ENCODE measurements around the gene PBX1.

The PBX1 gene

DNA sequence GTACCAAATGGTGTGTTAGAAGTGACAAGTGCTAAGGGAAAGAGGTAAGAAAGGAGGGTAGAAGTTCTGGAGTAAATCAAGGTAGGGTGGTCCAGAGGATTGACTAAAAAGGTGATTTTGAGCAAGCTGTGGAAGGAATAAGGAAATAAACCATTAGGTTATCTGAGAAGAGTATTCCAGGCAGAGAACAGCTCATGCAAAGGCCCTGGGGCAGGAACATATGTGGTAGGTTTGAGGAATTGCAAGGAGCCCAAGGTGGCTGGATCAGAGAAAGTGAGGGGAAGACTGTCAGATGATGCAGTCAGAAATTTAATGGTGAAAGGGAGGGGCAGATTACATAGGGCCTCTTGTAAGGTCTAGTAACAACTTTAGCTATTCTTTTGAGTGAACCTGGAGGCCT lies 302.6 kb downstream of the PBX1 start:
- TF ChIP-seq ZNF274 (IDR thresholded peaks at IDR 0.05; ENCODE audit: low read depth, low read length), result no peak

GRCh38 chr1:164863056-164863455 lies 304.1 kb downstream of the PBX1 start:
- TF ChIP-seq ZNF274 (IDR thresholded peaks at IDR 0.05; ENCODE audit: low read depth, low read length), result no peak
- H3K4me3 ChIP-seq (ENCODE audit: low read length), result no peak overlapping the region

More for the DNA sequence above, 302.6 kb downstream of the PBX1 start:
- H3K4me3 ChIP-seq (ENCODE audit: low read length), result no peak overlapping the region

- H3K4me3 ChIP-seq (ENCODE audit: low read length), result no peak overlapping the region
- TF ChIP-seq ZNF274 (IDR thresholded peaks at IDR 0.05; ENCODE audit: low read depth, low read length), result no peak
Measured at GRCh38 chr1:164864161-164864560, 305.2 kb downstream of the PBX1 start.

DNA sequence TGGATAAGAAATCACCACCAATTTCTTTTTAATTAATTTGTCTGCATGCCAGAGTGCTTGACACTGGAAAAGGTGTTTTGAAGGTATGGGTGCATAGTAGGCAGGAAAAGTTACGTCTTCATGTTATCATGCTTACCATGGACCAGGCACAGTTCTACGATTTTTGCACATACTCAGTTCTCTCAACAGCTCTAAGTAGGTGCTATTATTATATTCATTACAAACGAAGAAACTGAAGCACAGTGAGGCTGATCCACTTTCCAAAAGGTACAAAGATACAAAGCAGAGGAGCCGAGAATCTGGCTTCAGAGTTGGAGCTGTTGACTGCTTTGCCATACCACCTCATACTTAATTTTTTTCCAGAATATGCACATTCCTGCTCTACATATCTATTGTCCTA lies 306.4 kb downstream of the PBX1 start:
- H3K4me3 ChIP-seq (ENCODE audit: low read length), result no peak overlapping the region
- TF ChIP-seq ZNF274 (IDR thresholded peaks at IDR 0.05; ENCODE audit: low read depth, low read length), result no peak

- H3K4me3 ChIP-seq (ENCODE audit: low read length), result no peak overlapping the region
- TF ChIP-seq ZNF274 (IDR thresholded peaks at IDR 0.05; ENCODE audit: low read depth, low read length), result no peak
Measured at GRCh38 chr1:164867590-164867989, 308.6 kb downstream of the PBX1 start.

DNA sequence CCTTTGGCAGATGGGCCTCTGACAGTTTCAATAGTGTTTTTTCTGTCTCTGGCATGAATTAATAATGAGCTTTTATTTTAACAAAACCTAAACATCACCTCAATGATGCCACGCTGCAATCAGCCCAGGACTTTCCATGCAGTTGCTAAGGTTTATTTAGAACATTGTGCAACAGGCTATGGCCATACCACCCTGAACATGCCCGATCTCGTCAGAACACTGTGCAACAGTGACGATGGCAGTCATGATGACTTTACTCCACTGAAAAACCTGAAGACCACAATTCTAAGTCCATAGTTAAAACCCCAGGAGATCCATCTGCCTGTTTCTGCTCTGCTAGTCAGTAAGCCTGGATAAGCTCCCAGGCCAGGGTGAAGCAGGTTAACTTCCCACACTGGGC lies 310.0 kb downstream of the PBX1 start:
- H3K4me3 ChIP-seq (ENCODE audit: low read length), result no peak overlapping the region
- no peak for TF ChIP-seq ZNF274 (IDR thresholded peaks at IDR 0.05; ENCODE audit: low read depth, low read length)

GRCh38 chr1:164875518-164875917 lies 316.5 kb downstream of the PBX1 start:
- no peak overlapping the region for H3K4me3 ChIP-seq (ENCODE audit: low read length)
- no peak for TF ChIP-seq ZNF274 (IDR thresholded peaks at IDR 0.05; ENCODE audit: low read depth, low read length)

DNA sequence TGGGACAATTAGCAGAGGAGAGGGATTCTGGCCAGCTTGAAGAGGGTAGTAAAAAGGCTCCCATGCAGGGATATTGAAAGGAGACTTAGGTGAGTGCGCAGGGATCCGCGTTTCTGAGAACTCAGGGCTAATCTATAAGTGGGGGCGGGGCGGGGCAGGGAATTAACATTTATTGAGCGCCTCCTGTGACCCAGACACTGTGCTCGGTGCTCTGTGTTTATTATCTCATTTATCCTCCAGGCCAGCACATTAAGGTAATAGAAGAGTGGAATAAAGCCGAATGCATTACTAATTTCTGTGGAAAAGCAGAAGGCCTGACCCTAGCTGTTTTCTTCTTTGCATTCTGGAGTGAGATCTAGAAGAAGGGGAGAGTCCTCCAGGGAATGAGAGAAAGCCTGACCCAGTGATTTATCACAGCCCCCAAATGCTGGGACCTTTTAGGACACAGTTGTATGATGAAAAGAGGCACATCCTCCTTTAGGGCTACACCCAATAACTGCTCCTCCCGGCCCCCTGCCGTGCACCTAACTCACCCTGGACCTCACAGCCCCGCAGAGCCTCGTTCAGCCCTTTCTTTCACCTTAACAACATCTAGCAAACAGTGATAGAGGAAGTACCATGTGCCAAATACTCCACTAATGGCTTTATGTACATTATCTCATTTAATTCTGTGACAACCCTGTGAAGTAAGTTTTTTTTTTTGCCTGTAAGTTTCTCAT lies 317.6 kb downstream of the PBX1 start:
- no peak for TF ChIP-seq ZNF274 (IDR thresholded peaks at IDR 0.05; ENCODE audit: low read depth, low read length)
- no peak overlapping the region for H3K4me3 ChIP-seq (ENCODE audit: low read length)

DNA sequence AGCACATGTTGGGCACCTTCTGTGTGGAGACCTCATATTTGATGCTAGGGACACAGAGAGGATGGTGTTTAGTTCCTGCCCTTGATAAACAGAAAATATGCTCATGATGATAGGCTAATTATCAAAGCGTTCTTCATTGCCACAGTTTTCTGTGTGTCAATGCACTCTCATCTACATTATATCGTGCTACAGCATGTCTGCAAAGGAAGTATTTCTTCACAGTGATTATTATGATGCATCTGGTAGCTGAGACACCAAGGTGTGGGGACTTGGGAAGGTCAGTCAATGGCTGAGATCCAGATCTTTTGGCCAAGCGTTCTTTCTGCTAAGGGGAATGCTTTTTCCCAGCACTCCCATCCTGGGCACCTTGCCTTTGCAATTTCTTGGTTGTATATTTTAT lies 321.2 kb downstream of the PBX1 start:
- TF ChIP-seq ZNF274 (IDR thresholded peaks at IDR 0.05; ENCODE audit: low read depth, low read length), result no peak
- no peak overlapping the region for H3K4me3 ChIP-seq (ENCODE audit: low read length)

GRCh38 chr1:164880644-164881043 lies 321.7 kb downstream of the PBX1 start:
- TF ChIP-seq ZNF274 (IDR thresholded peaks at IDR 0.05; ENCODE audit: low read depth, low read length), result no peak
- H3K4me3 ChIP-seq (ENCODE audit: low read length), result no peak overlapping the region

DNA sequence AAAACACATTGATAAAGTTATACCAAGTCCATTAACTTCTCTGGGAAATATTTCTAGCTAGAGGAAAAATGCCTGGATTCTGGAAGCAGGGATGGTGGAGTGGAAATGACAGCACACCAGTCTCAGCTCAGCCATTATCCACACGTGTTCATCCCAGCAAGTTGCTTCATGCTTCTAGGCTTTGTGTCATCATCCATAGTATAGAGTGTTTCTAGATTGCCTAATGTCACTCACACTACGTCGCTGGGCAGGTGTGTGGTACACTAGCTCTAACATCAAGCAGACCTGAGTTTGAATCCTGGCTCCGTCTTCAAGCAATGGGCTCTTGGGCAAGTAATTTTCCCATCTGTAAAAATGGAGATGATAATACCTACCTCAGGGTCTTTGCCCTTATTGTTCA lies 326.3 kb downstream of the PBX1 start:
- TF ChIP-seq ZNF274 (IDR thresholded peaks at IDR 0.05; ENCODE audit: low read depth, low read length), result no peak
- H3K4me3 ChIP-seq (ENCODE audit: low read length), result no peak overlapping the region

- no peak for TF ChIP-seq ZNF274 (IDR thresholded peaks at IDR 0.05; ENCODE audit: low read depth, low read length)
- H3K4me3 ChIP-seq (ENCODE audit: low read length), result no peak overlapping the region
Measured at GRCh38 chr1:164886101-164886500, 327.1 kb downstream of the PBX1 start.

DNA sequence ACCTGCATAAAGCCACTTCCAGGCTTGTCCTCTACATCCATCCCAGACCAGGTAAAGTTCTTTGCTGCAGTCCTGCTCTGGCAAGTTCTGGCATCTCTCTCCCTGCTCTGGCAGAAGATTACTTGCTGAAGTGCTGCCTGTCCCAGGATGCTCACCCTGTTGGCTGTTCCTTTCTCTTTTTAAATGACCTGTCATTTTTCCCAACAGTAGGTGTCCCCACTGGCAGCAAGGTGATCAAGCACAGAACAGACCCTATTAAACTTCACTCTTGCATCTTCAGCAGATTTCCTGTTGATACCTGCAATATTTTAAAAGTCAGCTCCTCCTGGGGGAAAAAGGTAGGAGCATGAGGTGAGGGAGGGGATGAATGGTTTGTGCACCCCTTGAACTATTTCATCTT lies 332.6 kb downstream of the PBX1 start:
- TF ChIP-seq ZNF274 (IDR thresholded peaks at IDR 0.05; ENCODE audit: low read depth, low read length), result no peak
- no peak overlapping the region for H3K4me3 ChIP-seq (ENCODE audit: low read length)

- no peak for TF ChIP-seq ZNF274 (IDR thresholded peaks at IDR 0.05; ENCODE audit: low read depth, low read length)
- no peak overlapping the region for H3K4me3 ChIP-seq (ENCODE audit: low read length)
Measured at GRCh38 chr1:164895026-164895912, 336.3 kb downstream of the PBX1 start.

- H3K4me3 ChIP-seq (ENCODE audit: low read length), result no peak overlapping the region
- TF ChIP-seq ZNF274 (IDR thresholded peaks at IDR 0.05; ENCODE audit: low read depth, low read length), result no peak
Measured at GRCh38 chr1:164901031-164901430, 342.0 kb downstream of the PBX1 start.
